ENCODE data around the gene TNNT3. TPM values are rescaled to one million over a fixed set of nuclear protein-coding genes. Genes with fewer than 3 reads are reported as not detected.

The TNNT3 gene
- total RNA-seq (1 to 10 TPM in 2 of 5 donors, not detected in 3; 2.3 to 7.2 TPM), polyA plus RNA-seq (10 to 100 TPM in 1 of 3 donors, 1 to 10 TPM in 1, under 1 TPM in 1; 0.75 to 14.5 (median 3.1) TPM)
- long read RNA-seq, donor 1, result 0 reads
- long read RNA-seq, donor 2, result 0 reads
- long read RNA-seq, donor 3, result 0 reads
- long read RNA-seq, donor 4, result 0 reads
- long read RNA-seq, donor 5, result 0 reads
- long read RNA-seq, donor 6, result 0 reads
- long read RNA-seq, donor 7, result 0 reads
- long read RNA-seq, donor 8, result 0 reads
- long read RNA-seq, donor 9, result 0 reads
- long read RNA-seq, donor 10, result 0 reads

DNA sequence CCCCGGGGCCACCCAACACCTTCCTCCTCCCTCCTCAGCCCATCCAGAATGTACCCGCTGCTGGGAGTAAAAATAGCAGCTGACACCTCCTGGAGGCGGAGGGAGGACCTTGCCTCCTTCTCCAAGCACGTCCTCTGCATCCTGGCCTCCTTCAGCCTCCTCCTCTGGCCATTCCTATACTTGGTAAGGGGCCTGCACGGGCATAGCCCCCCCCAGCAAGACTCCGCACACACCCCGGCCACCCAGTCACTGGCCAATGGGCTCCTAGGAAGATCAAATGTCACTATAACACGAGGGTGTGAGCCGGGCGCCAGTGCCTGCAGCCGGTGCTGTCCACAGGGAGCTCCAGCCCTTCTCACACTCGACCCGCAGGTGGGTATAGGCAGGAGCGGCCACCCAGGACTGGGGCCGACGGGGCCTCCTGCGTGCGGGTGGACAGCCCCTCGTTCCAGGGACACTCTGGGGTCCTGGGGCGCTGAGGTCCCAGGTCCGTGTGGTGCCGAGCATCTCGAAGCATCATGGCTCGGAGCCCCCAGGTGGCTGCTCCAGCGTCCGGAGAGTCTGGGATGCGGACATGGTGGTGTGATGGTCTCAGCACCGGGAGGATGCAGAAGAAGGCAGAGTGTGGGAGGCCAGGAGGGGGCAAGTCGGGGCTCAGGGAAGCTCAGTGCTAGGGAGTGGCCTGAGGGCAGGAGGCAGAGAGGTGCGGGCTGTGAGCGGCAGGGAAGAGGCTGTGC is at the start of gene TNNT3:
Gene TNNT3 (plus strand): TSS at position 313 of the 737 bp plus-strand sequence. CDS start 3,172 bp downstream, outside the sequence.
- WGBS, 5 donors, result 70 to 78% (median 73%) methylated on average over 23 to 31 of the region's 31 CpGs
- peaks cover 0 to 49% (median 10%) of the 10 kb centered on the region in 3 donors for H3K27me3 ChIP-seq
- intact Hi-C loops (cut with DNase I; ENCODE audit: low total_unique reads), result no loop called here

DNA sequence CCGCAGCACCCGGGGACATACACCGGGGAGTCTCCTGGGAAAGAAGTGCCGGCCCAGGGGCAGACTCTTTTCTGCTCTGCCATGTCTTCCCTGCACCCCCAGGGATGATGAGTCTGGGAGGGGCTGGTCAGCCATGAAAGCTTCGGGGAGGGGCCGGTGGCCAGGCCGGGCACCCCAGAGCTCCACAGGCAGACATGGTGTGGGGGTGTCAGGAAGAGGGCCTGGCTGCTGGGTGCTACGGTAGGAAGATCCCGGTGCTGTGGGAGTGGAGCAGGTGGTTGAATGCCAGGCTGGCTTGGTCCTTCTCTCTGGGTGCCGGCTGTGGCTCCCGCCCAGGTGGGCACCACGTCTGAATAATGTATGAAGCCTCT is 49.2 kb upstream of the TNNT3 start:
- peak overlapping the region; percentile 31 to 41 (median 36) for H3K4me3 ChIP-seq

More for the DNA sequence above, at the start of gene TNNT3:
- no peak within 1 kb of the TSS for H3K4me3 ChIP-seq
- no peak for DNase-seq
- peak within 1 kb of the TSS in 1 of 5 donors; percentile 69 for H3K27ac ChIP-seq
- no peak for TF ChIP-seq POLR2A (IDR thresholded peaks at IDR 0.05)
- no peak for TF ChIP-seq EP300 (IDR thresholded peaks at IDR 0.05)
- TF ChIP-seq POLR2AphosphoS5 (IDR thresholded peaks at IDR 0.05), result no peak
- TF ChIP-seq, protein P1, sequence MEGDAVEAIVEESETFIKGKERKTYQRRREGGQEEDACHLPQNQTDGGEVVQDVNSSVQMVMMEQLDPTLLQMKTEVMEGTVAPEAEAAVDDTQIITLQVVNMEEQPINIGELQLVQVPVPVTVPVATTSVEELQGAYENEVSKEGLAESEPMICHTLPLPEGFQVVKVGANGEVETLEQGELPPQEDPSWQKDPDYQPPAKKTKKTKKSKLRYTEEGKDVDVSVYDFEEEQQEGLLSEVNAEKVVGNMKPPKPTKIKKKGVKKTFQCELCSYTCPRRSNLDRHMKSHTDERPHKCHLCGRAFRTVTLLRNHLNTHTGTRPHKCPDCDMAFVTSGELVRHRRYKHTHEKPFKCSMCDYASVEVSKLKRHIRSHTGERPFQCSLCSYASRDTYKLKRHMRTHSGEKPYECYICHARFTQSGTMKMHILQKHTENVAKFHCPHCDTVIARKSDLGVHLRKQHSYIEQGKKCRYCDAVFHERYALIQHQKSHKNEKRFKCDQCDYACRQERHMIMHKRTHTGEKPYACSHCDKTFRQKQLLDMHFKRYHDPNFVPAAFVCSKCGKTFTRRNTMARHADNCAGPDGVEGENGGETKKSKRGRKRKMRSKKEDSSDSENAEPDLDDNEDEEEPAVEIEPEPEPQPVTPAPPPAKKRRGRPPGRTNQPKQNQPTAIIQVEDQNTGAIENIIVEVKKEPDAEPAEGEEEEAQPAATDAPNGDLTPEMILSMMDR (IDR thresholded peaks at IDR 0.05), result no peak
- peaks cover 0 to 16% (median 9%) of the 10 kb centered on the region in 4 donors for H3K4me1 ChIP-seq
- H3K36me3 ChIP-seq, result no peaks in the 10 kb centered on the region
- no peaks in the 10 kb centered on the region for H3K9me3 ChIP-seq

DNA sequence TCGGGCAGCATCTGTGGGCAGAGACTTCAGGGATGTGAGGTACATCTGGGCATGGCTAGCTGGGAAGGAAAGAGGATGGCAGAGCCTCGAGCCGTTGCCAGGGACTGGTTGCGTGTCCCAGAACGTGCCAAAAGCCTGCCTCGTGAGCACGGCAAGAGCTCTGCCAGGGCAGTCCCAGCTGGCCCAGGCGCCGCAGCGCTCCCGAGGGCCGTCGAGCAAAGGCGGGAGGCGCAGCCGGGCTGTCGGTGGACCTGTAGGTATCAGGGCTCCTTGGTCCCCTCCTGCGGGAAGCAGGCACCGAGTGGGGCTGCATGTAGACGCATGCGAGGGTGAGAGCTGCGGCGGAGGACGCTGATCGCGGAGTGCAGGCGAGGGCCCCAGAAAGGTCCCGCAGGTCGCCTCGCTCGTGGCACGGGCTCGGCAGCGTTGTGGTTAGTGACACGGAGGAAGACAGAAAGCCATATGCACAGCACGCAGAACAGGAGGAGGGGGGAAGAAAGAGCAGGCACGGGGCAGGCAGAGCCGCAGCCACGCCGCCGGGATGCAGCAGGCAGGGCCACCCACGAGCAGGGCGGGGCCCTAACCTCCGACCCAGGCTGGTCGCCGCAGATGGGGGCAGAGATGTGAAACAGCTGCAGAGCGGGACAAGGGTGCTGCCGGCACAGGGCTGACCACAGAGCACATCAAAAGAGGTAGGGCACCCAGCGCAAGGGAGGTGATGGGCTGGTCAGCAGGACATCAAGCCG is 48.6 kb upstream of the TNNT3 start:
- DNase-seq, result peak in 1 of 2 donors; percentile 46
- H3K27ac ChIP-seq, result peak overlapping the region; percentile 54 to 88 (median 78)
- WGBS, 5 donors, result 14 to 36% (median 29%) methylated on average over 46 to 50 of the region's 50 CpGs

More for the DNA sequence above, 49.2 kb upstream of the TNNT3 start:
- intact Hi-C loops (cut with DNase I; ENCODE audit: low total_unique reads), result no loop called here
- WGBS, 5 donors, result 65 to 74% (median 70%) methylated on average over 8 to 12 of the region's 12 CpGs
- Histone ChIP-seq H3K4me1 (peaks cover 7 to 66% (median 52%) of the 10 kb centered on the region in 4 donors), H3K27me3 (peaks cover 0 to 41% (median 0%) of the 10 kb centered on the region in 3 donors), H3K36me3 (no peaks in the 10 kb centered on the region), H3K27ac (peak overlapping the region; percentile 54 to 88 (median 78)), H3K9me3 (no peaks in the 10 kb centered on the region)
- DNase-seq, result no peak
- TF ChIP-seq, protein P1 (IDR thresholded peaks at IDR 0.05), result no peak
- no peak for TF ChIP-seq POLR2A (IDR thresholded peaks at IDR 0.05)
- no peak for TF ChIP-seq EP300 (IDR thresholded peaks at IDR 0.05)
- no peak for TF ChIP-seq POLR2AphosphoS5 (IDR thresholded peaks at IDR 0.05)

More for the DNA sequence above, 48.6 kb upstream of the TNNT3 start:
- TF ChIP-seq, protein P1 (IDR thresholded peaks at IDR 0.05), result no peak
- no peak for TF ChIP-seq POLR2AphosphoS5 (IDR thresholded peaks at IDR 0.05)
- TF ChIP-seq POLR2A (IDR thresholded peaks at IDR 0.05), result no peak
- no peak for TF ChIP-seq EP300 (IDR thresholded peaks at IDR 0.05)
- Histone ChIP-seq H3K4me1 (peaks cover 9 to 66% (median 52%) of the 10 kb centered on the region in 4 donors), H3K36me3 (no peaks in the 10 kb centered on the region), H3K4me3 (peak overlapping the region; percentile 31 to 41 (median 36)), H3K9me3 (no peaks in the 10 kb centered on the region), H3K27me3 (peaks cover 0 to 46% (median 0%) of the 10 kb centered on the region in 3 donors)
- intact Hi-C loops (cut with DNase I; ENCODE audit: low total_unique reads), result no loop called here

All from stomach (tissue), 19 donors.